HG03354 (cell line): Measurements from ENCODE around the gene AZIN2.
"Not testable (repeated sequence)": the region's sequence is repeated elsewhere in the genome, so short reads cannot be mapped to it uniquely, and the experiment has no call there.

Experiments used
- ATAC-seq: cut with Tn5 transposase; IDR thresholded peaks from one replicate; pipeline ENCODE4 v1.9.1; 2021; ENCODE audit warnings: mild to moderate bottlenecking; ENCODE audit not compliant: unreplicated experiment, poor library complexity, severe bottlenecking

Gene AZIN2

DNA sequence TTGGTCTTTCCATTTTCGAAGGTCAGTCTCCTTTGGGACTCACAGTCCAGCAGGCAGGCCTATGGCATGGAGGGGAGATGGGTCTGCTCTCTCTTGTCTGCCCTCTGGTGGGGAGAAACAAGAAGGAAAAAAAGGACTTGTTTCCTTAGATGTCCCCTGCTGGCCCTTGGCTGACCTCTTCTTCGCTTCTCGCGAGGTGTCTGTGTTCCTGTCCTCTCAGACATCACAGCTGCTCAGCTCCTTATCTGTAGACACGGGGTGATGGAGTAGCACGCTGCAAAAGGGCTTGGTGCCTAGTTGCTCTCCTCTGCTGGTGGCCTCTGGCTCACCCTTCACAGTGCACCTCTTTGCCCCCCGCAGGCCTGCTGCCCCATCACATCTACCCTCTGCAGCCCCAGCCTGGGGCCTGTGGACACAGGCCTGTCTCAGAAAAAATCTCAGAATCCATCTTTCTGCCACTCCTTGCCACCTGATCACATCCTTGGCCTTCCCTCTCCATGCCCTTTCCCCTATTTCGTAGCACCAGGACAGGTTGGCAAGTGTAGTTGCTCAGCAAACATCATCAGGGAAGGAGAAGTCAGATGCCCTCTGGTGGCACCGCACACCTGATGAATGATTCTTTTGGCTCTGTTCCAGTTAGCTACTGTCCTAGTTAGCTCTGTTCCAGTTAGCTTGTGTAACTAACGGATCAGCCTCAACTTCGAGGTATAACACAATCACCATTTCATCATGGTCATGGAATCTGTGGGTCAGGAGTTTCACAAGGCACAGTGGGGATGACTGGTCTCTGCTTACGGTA lies 25.5 kb upstream of the AZIN2 start:
- no peak for ATAC-seq

DNA sequence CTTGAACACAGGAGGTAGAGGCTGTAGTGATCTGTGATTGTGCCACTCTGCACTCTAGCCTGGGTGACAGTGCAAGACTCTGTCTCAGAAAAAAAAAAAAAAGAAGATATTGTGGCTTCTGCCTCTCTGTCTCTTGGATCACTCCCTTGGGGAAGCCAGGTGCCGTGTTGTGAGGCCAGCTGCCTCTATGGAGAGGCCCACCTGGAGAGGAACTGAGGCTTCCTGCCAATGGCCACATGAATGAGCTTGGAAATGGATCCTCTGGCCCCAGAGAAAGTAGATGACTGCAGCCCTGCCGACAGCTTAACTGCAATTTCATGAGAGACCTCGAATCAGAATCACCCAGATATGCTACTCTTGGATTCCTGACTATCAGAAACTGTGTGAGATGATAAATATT lies 24.5 kb upstream of the AZIN2 start:
- no peak for ATAC-seq

- no peak for ATAC-seq
These were observed 23.9 kb upstream of the AZIN2 start for GRCh38 chr1:33057095-33057494.

- no peak for ATAC-seq
These were observed 20.3 kb upstream of the AZIN2 start for GRCh38 chr1:33060579-33061083.

- ATAC-seq, result no peak
These were observed 19.1 kb upstream of the AZIN2 start for GRCh38 chr1:33061834-33062233.

DNA sequence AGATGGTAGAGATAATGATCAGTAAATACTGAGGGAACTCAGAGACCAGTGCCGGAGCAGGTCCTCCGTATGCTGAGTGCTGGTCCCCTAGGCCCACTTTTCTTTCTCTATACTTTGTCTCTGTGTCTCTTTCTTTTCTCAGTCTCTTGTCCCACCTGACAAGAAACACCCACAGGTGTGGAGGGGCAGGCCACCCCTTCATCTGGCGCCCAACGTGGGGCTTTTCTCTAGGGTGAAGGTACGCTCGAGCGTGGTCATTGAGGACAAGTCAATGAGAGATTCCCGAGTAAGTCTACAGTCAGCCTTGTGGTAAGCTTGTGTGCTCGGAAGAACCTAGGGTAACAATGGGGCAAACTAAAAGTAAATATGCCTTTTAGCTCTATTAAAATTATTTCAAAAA lies 16.7 kb upstream of the AZIN2 start:
- not testable (repeated sequence) for ATAC-seq

DNA sequence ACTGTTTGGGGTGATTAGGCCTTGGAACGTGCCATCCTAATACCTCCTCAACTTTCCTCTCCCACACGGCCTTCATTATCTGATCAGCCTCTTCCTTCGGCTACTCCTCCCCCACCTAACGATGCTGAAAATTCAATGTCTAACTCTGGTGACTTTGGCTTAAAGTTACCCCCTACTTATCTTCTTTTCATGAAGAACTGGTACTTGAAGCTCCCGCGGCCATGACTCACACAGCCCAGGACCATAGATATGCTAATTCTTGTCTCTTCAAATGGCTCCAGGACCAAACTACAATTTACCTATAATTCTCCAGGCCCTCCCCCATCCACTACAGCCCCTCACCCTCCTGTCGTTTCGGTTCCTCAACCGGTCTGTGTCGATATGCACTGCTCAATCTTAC lies 15.7 kb upstream of the AZIN2 start:
- ATAC-seq, result no peak

GRCh38 chr1:33066477-33066876 lies 14.5 kb upstream of the AZIN2 start:
- not testable (repeated sequence) for ATAC-seq

GRCh38 chr1:33068108-33068507 lies 12.8 kb upstream of the AZIN2 start:
- not testable (repeated sequence) for ATAC-seq

DNA sequence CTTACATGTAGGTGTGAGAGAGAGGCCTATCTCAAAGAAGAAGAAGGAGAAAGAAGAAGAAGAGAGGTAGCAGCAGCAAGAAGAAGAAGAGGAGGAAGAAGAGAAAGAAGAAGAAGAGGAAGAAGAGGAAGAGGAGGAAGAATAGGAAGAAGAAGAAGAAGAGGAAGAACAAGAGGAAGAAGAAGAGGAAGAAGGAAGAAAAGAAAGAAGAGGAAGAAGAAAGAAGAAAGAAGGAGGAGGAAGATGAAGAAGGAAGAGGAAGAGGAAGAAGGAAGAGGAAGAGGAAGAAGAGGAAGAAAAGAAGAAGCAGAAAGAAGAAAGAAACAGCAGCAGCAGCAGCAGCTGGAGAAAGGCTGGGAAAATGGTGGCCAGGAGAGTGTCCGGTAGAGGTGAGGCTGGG lies 10.3 kb upstream of the AZIN2 start:
- no peak for ATAC-seq

GRCh38 chr1:33072707-33073106 lies 8.2 kb upstream of the AZIN2 start:
- no peak for ATAC-seq

DNA sequence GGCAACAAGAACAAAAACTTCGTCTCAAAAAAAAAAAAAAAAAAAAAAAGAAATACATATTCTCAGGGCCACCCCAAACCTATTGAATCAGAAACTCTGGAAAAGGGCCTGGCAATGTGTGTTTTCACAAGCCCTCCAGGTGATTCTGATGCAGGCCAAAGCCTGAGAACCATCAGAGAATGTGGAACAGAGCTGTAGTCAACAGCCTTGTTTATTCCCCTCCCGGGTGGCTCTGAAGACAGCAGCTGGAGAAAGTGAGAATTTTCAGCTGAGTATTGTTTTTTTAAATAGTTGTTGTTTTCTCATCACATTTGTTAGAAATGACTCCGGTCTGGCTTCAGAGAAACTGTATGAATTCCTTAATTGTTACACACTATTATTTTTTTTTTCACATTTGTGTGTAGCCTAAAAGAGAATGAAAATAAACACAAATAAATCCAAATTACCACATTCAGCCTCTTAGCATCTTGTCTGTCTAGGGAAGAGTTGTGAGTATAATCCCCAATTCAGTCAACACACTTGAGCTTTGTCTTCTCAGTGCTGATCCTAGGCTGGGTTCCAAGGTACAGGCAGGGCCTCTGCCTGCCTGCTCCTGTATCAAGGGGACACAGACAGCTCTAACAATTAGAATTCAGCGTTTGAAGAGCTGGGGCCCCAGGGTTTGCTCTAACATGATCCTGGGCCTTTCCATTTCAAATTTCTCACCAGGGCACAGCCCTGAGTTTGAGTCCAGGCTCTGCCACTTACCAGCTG lies 6.6 kb upstream of the AZIN2 start:
- ATAC-seq, result no peak

GRCh38 chr1:33078030-33078591 lies 2.8 kb upstream of the AZIN2 start:
- no peak for ATAC-seq

DNA sequence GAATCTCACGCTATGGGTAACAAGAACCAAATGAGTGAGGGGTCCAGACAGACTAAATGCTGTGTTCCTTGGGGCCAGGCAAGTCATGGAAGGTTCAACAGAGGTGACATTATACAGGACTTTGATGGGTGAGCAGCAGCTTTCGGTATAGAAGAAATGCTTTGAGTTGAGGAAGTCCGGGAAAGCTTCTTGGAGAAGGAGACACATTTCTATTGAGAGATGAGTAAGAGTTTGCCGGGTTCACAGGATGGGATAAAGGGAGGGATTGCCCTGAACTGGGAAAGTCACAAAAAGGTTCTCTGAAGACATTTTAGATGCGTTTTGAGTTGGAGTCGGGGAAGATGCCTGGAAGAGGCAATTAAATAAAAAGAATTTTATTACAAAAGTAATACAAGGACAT lies 580 bp upstream of the AZIN2 start:
- ATAC-seq, result no peak

DNA sequence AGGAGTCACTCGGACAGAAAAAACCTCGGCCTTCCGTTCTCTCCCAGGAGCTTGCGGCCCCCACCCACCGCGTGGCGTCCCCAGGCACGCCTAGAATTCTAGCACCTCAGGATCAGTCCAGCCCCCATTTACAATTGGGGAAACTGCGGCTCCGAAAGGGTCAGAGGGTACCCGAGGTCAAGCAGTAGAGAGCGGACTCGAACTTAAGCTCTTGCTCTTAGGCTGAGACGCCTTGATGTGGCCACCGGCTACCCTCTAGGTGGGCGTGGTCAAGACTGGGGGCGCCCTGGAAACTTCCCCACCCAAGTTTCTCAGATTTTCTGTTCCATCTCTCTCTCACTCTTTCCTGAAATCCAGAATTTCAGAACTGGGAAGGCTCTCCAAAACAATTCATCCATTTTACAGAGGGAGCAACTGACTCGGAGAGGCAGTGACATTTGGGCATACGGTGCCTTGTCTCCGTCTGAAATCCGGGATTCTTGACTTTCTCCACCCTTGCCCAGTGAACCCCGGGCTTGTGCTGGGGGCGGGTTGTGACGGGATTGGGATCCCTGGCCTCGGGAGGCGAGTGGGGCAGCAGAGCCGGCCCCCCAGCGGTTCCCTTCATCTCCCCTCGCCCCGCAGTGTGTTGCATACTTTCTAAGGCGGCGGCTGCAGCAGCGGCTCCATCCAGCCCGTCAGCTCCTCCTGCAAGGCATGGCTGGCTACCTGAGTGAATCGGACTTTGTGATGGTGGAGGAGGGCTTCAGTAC lies 777 bp downstream of the AZIN2 start:
- no peak for ATAC-seq

GRCh38 chr1:33082575-33083108 lies 1.7 kb downstream of the AZIN2 start:
- ATAC-seq, result no peak

GRCh38 chr1:33085332-33085731 lies 4.4 kb downstream of the AZIN2 start:
- ATAC-seq, result no peak

- no peak for ATAC-seq
These were observed 5.5 kb downstream of the AZIN2 start for GRCh38 chr1:33086384-33086850.

DNA sequence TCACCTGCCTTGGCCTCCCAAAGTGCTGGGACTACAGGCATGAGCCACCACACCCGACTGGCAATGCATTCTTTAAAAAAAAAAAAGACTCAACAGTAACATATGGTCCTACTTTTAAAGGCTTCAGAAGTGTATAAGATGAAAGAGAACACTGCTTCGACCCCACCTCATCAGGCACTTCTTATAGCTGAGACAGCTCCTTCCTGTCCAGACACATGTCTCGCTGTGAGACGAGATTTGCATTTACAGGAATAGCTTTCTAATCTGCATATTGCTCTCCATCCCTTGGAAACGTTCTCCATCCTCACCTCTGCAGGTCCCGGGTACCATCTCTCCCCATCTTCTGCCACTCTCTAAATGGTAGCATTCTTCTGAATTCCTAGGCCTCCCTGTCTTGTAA lies 6.7 kb downstream of the AZIN2 start:
- no peak for ATAC-seq
